ENCODE results near the gene PTGES2.
A peak's percentile ranks its signal among the peaks of the same experiment; 100 is the strongest.
"Not testable (repeated sequence)": the region's sequence is repeated elsewhere in the genome, so short reads cannot be mapped to it uniquely, and the experiment has no call there.

The PTGES2 gene

GRCh38 chr9:128118971-128119665 lies 8.4 kb downstream of the PTGES2 start:
- DNase-seq (ENCODE audit: low read depth in 2 of 2) = no peak

- DNase-seq (ENCODE audit: low read depth in 2 of 2) = no peak
These were observed 9.1 kb downstream of the PTGES2 start for GRCh38 chr9:128118472-128118857.

GRCh38 chr9:128117613-128118471 lies 9.7 kb downstream of the PTGES2 start:
- DNase-seq (ENCODE audit: low read depth in 2 of 2) = peak; percentile 90 to 99

GRCh38 chr9:128116104-128117083 lies 11.1 kb downstream of the PTGES2 start:
- DNase-seq (ENCODE audit: low read depth in 2 of 2) = no peak

- DNase-seq (ENCODE audit: low read depth in 2 of 2) = no peak
These were observed 12.1 kb downstream of the PTGES2 start for GRCh38 chr9:128115187-128116103.

- DNase-seq (ENCODE audit: low read depth in 2 of 2) = no peak
These were observed 13.0 kb downstream of the PTGES2 start for GRCh38 chr9:128114326-128115186.

GRCh38 chr9:128113526-128114325 lies 13.8 kb downstream of the PTGES2 start:
- DNase-seq (ENCODE audit: low read depth in 2 of 2) = no peak

GRCh38 chr9:128111726-128112125 lies 15.8 kb downstream of the PTGES2 start:
- DNase-seq (ENCODE audit: low read depth in 2 of 2) = not testable (repeated sequence)

GRCh38 chr9:128109050-128109709 lies 18.3 kb downstream of the PTGES2 start:
- DNase-seq (ENCODE audit: low read depth in 2 of 2) = no peak

- DNase-seq (ENCODE audit: low read depth in 2 of 2) = no peak
These were observed 19.1 kb downstream of the PTGES2 start for GRCh38 chr9:128108269-128109049.

GRCh38 chr9:128107468-128108268 lies 19.9 kb downstream of the PTGES2 start:
- no peak for DNase-seq (ENCODE audit: low read depth in 2 of 2)

- no peak for DNase-seq (ENCODE audit: low read depth in 2 of 2)
These were observed 20.5 kb downstream of the PTGES2 start for GRCh38 chr9:128106940-128107467.

GRCh38 chr9:128106181-128106939 lies 21.2 kb downstream of the PTGES2 start:
- DNase-seq (ENCODE audit: low read depth in 2 of 2) = no peak

GRCh38 chr9:128105538-128106175 lies 21.9 kb downstream of the PTGES2 start:
- DNase-seq (ENCODE audit: low read depth in 2 of 2) = no peak

GRCh38 chr9:128104171-128104618 lies 23.3 kb downstream of the PTGES2 start:
- DNase-seq (ENCODE audit: low read depth in 2 of 2) = no peak
